ENCODE data around the gene GATA2.

Gene GATA2

DNA sequence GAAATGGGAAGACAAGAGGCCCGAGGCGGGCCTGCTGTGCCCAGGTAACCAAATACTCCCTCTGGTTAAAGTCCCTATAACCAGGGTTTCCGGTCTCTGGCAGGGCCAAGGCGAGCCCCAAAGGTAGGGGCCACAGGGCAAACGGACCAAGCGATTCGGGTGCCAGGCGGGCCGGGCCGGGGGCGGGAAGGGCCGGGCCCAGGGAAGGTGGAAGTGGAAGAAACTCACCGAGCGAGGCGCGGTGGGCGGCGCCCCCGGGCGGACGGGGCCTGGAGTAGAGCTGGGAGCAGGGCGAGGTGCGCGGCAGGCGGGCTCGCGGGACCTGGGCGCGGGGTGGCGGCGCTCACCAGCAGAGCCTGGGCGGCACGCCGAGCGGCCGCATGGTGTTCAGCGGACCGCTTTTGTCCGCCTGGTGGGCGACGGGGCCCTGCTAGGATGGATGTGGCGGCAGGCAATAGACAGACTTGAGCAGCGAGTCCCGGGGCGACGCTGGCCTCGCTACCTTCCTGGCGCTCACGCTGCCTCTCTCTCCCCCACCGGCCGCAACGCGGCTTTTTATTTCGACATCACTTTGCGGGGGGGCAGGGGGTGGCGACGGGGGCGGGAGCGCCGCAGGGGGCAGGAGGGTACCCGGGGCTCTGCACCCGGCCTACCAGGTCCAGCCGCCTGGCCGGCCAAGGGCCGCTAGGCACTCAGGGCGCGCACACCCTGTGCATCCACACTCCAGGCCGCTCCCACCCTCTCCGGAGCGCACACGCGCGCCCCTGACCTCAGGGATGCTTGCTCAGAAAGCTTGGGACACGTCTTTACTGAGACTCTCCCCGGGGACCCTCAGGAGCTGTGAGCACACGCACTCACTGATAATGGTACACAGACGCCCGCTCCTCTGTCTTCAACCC is at the start of gene GATA2:
GATA2 (minus strand) TSS at position 531 of the 899 bp plus-strand sequence. CDS start 6,170 bp downstream, outside the sequence.
- no peak for DNase-seq (ENCODE audit: low spot score)

DNA sequence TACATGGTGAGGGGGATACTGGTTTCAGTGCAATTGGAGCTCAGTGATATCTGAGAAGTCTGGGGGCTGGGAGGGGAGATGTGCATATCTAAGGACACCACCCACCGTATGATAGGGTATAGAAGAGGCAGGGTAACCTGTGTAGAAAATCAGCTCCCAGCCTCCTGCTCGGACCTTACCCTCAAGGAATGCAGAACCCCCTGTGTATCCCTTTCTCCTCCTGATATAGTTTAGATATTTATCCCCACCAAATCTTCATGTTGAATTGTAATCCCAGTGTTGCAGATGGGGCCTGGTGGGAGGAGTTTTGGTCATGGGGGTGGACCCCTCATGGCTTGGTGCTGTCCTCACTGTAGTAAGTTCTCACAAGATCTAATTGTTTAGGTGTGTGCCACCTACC is 48.2 kb upstream of the GATA2 start:
- no peak for DNase-seq (ENCODE audit: low spot score)

DNA sequence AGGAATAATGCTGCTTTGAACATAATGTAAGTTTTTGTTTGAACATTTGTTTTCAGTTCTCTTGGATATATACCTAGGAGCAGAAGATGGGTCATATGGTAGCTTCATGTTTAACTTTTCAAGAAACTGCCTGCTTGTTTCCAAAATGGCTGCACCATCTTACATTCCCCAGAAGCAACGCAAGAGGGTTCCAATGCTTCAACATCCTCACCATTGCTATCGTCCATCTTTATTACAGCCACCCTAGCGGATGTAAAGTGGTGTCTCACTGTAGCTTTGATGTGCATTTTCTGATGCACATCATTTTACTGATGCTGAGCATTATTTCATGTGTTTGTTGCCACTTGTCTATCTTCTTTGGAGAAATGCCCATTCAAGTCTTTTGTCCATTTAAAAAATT is 46.4 kb upstream of the GATA2 start:
- no peak for DNase-seq (ENCODE audit: low spot score)

DNA sequence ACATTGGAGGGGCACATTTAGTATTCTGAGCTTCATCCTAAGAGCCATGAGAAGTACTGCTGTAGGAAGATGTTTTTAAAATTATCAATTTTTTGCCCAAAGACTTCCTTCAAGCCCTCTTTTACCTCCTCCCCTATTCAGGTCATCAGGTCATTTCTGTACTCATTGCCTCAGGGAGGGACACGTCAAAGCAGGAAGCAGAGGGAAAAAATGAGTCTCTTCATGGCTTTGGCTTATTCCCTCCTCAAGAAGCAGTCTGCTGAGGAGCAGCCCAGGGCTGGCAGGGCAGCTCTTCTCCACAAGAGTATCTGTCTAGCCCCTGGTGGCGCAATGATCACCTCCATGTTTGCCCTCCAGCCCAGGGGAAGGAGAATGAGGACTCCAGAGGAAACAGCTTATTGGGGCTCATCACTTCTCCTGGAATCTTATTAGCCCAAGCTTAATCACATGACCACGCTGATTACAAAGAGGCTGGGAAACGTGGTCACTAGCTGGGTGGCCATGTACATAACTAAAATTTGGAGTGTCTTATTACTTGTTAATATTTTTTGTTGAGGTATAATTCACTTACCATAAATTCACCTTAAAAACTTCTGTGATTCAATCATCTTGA is 44.2 kb upstream of the GATA2 start:
- no peak for DNase-seq (ENCODE audit: low spot score)

DNA sequence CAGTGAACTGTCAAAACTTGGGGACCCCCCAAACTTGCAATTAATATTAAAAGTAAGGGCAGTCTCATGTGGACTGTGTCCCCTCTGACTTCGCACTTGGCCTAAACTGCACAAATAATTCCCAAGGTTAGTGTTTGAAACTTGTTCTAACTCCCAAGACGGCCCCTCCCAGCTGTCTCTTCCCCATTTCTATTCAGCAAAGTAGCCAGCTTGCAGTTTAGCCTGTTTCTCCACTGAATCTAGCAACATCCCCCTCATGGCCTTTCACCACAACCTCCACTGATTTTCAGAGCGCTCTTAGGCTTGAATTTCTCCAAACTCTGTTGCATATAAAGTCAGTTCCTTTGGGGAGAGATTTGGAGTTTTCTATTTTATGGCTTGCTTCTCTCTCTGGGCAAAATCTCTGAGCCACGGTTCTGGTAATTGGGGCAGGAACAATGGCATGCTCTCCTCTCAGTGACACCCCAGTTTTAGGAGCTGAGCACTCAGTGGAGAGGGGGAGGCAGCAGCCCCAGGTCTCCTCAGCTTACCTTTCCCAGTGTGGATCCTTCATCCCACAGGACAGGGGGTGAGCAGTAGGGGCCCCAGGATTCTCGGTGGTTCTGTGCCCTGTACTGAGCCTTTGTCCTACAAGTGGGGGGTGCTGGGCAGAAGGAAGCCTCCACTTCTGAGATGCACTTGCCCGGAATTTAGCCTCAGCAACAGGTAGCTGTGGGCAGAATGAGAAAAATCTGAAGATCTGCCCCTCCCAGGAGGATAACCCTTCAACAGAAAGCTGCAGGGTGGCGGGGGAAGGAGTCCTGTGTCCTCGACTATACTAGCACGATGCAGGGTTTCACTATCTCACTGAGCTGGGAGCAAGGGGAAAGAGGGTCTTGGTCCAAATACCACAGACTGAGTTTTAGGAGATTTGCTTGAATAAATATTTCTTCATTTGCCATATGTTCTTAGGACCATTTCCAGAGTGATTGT is 39.3 kb upstream of the GATA2 start:
- DNase-seq (ENCODE audit: low spot score): no peak

DNA sequence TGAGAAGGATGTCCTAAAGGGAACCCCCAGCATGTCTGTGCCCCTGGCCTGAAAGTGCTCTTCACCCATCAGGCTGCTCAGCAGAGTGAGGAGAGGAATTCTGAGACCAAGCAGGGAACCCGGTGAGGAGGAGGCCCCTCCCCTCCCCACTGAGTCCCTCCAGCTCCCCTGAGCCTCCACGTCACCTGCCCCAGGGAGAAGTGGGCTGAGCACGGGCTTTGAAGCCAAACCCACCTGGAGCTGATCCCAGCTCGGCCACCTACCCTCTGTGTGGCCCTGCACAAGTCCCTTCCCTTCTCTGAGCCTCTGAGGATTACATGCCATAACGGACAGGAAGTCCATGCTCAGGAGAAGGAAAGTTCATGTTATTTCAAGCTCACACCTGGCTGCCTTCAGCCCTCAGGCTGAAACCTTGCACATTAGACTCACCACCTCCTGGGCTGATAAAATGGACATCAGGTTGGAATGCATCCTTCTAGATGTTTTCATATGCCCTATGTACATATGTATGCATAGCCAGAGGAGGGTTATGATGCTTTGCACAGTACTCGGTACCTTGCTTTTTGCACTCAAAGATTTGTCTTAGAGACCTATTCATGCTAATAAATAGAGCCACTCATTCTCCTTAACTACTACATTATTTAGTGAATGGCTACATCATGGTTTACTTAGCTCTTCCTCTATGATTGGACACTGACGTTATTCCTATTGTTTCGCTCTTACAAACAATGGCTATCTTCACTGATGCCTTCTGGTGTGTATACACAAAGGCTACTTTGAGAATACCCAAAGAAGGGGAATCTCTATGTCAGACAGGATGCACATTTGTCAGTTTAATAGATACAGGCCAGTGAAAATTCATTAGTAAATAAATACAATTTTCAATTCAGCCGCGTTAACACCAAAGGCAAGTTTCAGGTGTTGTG is 31.6 kb upstream of the GATA2 start:
- DNase-seq (ENCODE audit: low spot score): no peak

DNA sequence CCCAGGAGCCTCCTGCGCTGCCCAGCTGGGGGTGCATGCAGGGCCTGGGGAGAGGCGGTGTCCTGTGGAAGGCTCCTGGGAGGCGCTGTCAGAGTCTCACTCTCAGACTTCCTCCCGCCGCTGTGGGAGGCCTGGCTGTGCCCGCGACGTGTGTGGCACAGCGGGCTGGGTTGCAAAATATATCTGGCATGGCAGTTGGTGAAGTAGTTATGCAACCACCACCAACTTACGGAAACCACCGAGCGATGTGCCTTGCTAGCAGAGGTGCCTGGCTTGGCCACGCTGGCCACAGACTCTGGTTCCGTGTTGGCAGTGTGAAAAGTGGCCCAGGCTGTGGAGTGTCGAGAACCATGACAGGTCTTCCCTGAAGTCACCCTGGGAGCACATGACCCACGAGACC is 30.6 kb upstream of the GATA2 start:
- no peak for DNase-seq (ENCODE audit: low spot score)

DNA sequence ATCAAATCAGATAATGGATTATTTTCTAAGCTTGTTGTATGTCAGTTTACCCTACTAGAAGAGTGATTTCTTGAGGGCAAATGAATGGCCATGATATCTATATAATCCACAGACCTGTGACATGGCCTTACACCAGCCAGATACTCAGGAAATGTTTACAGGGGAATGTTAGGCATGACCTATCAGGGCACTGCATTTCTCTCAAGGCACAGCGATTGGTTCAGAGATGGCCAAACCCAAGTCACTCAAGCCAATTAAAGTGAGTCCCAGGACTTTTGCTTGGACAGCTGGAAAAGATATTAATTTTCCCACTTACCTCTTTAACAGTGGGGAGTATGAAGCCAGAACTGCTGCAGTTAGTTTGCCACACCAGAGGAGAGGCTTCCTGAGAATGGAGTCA is 28.7 kb upstream of the GATA2 start:
- no peak for DNase-seq (ENCODE audit: low spot score)

DNA sequence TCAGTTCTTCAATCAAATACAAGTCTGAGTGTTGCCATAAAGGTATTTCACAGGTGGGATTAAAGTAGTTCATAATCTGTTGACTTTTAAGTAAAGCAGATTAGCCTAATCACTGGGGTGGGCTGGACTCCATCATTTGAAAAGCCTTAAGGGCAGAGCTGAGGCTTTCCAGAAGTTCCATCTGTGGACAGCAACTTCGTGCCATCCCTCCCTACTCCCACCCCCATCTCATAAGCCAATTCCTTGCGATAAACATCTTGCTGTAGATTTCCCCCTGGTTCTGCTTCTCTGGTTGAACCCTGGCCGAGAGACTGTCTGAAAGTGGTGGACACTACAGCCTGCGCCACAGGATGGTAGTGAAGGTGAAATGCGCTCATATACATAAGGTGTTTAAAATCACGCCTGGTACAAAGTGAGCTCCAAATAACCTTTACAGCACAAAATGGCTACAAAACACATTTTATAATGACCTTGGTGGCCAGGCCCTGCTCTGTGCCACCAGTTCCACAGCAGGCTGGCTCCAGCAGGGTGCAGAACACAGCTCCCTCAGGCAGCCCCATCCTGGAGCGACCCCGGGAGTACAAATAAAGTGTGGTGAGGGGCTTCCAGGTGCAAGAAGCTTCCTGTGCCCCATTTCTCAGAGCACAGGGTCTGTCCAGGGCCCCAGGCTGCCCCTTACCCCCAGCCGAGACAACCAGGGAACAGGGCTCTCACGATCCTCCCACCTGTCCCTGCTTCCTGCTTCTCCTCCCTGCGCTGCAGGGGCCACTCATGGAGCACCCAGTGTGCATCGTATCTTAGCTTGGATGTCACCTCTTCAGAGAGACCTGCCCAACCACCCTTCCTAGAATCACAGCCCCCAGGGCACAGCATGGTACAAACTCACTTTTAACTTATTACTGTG is 25.8 kb upstream of the GATA2 start:
- no peak for DNase-seq (ENCODE audit: low spot score)

DNA sequence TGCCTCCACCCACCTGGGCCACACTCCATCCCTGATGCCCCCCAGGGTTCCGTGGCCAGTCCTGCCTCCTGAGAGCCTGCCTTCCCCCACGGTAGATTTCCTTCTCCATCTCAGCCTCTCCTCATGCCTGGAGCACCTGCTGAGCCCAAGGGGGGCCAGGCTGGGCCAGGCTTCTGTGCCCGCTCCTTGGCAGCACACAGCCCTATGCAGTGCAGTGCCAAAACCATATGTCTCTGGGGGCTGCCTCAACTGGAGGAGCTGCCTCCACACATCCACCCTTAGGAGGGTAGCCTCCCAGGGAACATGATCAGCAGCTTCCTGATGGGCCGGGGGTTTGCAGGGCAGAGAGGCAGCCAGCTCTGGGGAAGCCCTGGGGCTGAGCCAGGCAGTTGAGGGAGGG is 24.6 kb upstream of the GATA2 start:
- DNase-seq (ENCODE audit: low spot score): no peak

DNA sequence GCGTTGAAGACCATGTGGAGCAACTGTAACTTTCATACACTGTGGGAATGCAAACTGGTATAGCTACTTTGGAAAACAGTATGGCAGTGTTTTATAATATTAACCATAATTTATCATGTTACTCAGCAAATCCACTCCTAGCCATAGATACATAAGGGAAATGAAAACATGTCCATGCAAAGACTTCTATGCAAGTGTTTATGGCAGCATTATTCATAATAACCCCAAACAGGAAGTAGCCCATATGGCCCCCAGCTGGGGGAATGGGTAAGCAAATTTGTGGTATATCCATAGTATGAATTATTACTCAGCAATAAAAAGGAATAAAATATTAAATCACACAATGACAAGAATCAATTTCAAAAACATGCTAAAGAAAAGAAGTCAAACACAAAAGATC is 23.0 kb upstream of the GATA2 start:
- no peak for DNase-seq (ENCODE audit: low spot score)

DNA sequence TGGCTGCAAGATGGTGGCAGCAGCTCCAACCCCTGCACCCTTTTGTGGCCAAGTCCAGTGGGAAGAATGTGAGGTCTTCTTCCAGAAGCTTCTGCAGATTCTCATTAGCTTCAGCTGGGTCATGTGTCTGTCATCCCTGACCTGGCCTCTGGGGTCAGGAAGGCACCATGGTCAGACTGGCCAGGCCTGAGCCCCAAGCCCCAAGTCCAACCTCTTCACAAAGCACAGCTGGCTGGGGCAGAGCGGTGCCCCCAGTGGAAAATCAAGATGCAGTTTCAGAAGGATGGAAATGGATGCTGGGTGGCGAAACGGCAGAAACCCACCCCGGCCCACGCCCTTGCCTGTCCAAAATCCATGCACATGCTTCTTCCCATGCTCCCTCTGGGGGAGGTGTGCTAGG is 15.9 kb upstream of the GATA2 start:
- DNase-seq (ENCODE audit: low spot score): no peak

DNA sequence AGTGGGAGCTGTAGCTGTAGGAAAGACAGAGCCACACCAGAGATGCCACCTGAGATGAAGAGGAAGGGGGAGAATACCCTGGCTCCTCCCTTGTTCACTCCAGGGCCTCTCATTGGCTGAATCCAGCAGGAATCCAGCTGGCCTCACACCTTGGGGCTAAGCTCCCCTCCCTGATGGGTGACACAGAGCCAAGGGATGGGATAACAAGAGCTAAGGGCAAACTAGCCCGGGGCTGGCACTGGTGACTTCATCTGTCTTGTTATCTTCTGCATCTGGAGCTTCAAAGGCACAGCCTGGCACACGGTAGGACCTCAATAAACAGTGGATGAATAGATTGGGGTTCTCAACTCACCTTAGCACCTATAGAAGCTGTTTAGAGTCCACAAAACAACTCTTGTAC is 13.8 kb upstream of the GATA2 start:
- DNase-seq (ENCODE audit: low spot score): no peak

DNA sequence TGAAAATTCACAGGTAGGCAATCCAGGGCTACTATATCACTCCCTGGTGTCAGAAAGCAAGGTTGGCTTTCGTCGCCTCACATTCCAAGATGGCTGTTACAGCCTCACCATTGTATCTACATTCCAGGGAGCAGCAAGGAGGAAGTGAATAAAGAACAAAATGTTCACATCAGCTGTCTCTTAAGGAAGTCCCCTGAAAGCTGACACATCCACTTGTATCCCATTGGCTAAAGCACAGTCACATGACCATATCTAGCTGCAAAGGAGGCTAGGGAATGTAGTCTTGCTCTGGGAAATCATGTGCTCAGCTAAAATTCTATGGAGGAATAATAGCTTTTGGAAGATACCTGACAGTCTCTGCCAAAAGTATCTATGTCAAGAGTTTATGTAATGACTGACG is 12.8 kb upstream of the GATA2 start:
- DNase-seq (ENCODE audit: low spot score): no peak

DNA sequence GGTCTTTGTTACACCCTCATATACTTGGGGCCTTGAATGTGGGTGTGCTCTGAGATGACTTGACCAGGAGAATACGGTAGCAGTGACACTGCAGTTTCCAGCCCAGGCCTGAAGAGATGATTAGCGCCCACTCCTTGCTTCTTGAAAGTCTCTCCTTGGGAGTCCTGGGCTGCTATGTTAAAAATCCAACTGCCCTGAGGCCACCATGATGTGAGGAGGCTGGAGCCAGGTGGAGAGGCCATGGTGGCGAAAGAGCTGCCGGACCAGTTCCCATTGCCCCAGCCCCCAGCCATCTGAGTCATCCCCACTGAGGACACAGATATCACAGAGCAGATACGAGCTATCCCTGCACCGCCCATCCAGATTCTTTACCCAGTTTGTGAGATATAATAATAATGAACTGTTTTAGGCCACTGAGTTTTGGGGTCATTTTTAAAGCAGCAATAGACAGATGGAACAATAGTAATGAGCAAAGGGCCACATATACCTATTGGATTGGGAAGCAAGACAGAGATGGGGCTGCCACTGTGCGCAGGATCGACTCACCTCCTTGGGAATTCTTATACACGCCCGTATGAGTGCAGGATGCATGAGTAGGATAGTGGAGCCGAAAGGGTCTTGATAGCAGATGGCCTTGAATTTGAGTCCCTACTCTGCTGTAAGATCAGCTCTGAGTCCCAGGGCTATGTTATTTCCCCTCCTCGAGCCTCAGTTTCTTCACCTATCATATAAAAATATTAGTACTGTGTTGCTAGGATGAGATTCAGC is 12.1 kb upstream of the GATA2 start:
- no peak for DNase-seq (ENCODE audit: low spot score)

DNA sequence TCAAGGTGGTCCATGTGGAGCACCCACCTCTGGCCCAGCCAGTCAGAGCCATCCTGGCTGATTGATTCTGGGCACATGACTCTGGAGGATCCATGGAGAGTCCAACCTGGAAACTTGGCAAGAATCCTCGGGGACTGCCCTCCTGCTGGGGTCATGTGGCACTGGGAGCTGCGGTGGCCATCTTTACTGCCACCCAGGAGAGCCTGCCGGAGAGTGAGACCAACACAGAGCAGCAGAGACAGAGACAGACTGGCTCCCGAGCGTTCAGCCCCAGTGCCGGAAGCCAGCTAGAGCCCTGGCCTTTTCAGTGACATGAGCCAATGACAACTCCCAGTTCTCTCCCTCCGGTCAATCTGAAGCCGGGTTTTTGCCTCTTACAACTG is 11.5 kb upstream of the GATA2 start:
- DNase-seq (ENCODE audit: low spot score): no peak

DNA sequence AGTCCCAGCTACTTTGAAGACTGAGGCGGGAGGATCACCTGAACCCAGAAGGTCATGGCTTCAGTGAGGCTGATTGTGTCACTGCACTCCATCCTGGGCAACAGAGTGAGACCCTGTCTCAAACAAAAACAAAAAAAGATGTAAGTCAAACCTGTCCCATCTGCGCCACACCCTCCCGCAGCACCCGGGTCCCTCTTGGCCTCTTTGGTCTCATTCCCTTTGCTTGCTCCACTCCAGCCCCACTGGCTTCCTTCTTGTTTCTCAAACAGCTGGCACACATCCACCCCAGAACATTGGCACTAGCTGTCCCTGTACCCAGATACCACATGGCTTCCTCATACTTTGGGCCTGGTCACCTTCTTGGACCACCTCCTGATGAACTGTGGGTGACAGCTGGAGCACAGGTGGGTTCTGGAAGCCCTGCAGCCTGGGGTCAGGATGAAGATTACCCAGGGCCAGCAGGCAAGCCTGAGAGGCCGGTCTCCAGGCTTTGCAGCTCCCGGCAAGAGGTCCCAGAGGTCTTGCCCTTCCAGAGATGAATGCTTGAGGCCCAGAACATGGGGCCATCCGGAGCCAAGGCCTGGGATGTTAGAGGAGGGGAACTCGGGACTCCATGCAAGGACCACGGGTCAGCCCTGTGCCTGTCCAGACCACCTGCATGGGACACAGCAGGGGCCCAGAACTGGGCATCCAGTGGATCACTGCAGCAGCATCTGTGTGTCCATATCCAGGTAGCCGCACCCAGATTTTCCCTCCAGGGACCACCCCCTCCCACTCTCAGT is 10.9 kb upstream of the GATA2 start:
- DNase-seq (ENCODE audit: low spot score): no peak

DNA sequence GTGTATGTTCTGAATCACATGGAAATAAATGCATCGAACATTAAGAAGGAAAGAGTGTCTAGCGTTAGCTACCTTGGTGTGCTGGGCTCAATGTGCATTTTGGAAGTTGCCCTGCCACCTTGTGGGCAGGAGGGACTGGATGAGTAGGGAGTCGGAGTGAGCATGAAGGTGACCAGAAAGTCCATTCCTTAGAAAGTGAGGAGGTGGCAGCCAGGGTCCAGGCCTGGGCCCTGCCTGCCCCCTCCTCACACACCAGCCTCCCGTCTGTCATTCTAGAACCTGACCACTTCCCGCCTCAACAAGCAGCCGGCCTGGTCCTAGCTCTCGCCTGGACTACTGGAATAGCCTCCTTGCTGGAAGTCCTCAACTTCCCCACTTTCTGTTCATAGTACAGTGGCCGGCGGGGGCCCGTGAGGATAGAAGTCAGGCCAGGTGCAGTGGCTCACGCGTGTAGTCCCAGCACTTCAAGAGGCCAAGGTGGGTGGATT is 10.2 kb upstream of the GATA2 start:
- DNase-seq (ENCODE audit: low spot score): no peak

DNA sequence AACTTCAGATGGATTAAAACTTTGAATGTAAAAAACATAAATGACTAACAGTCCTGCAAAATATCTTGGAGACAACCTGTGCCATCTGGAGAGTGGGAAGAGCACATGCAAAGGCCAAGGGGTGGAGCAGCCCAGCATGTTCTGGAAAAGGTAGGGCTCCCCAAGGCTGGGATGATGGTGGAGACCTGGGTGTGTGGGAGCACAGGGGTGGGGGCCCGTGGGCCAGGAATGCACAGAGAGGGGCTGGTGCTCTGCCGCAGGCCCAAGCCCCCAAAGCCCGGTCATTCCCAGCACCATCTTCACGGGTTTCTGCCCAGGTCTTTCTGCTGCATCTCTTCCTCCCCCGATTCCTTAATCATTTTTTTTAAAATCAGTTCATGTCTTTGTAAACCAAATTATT is 9.7 kb upstream of the GATA2 start:
- no peak for DNase-seq (ENCODE audit: low spot score)
